HCT116 (cell line): ENCODE results near the gene SOCS1. TPM values are rescaled to one million over a fixed set of nuclear protein-coding genes. Genes with fewer than 3 reads are reported as not detected.

Experiments
- ATAC-seq: fragments of 200-7000 bp; cut with Tn5 transposase; 2 replicates; pipeline ENCODE4 v1.9.1; 2020; ENCODE audit warnings: mild to moderate bottlenecking, moderate library complexity
- BruUV-seq: library from RNA; stranded (reverse); fragments of 400-500 nt; replicated peaks from 2 replicates; lab custom pipeline; 2021; lab: Mats Ljungman, UMichigan
- CTCF ChIA-PET: fragments of 300-600 bp; sonication (Branson Sonifier 250); formaldehyde crosslinking; loops from one replicate; lab custom pipeline; 2021; ENCODE audit warnings: antibody characterized with exemption; lab: Charles Lee
- POLR2A ChIA-PET: fragments of 300-600, 350-600 bp; sonication (Branson Sonifier 250); formaldehyde crosslinking; loops from one replicate; lab custom pipeline; 2021; ENCODE audit warnings: antibody characterized with exemption; lab: Charles Lee
- RAD21 ChIA-PET, 2 experiments: fragments of 300-600 bp; sonication (Branson Sonifier 250); formaldehyde crosslinking; loops; one replicate each; lab custom pipeline; 2023; ENCODE audit warnings: low total read pairs in 2 of 2; ENCODE audit not compliant: uncharacterized antibody in 2 of 2, unreplicated experiment in 2 of 2, low non-redundant PET in 1 of 2; lab: Charles Lee
- DNase-seq: peaks from one replicate; pipeline ENCODE4 v3.0.0-alpha.2; 2010; ENCODE audit warnings: low read depth, low spot score
- H2AFZ ChIP-seq: fragments of 200-600 bp; shearing (Covaris generic), sonication (generic); 2 replicates; pipeline ENCODE4 v1.6.1; 2017; ENCODE audit warnings: low read depth, mixed run types, mixed read lengths, antibody characterized with exemption, low read length; ENCODE audit not compliant: poor library complexity, severe bottlenecking
- H3K27ac ChIP-seq: 2 replicates; pipeline ENCODE4 v1.5.1; 2012; ENCODE audit warnings: low read depth, low read length
- H3K27me3 ChIP-seq: fragments of 200-600 bp; sonication (generic); 2 replicates; pipeline ENCODE4 v1.6.1; 2016; ENCODE audit warnings: mixed run types, low read length, mixed read lengths; ENCODE audit not compliant: insufficient read depth
- H3K36me3 ChIP-seq, 2 experiments: fragments of 200-500 bp in 1 of 2; fragments of 200-600 bp in 1 of 2; sonication (Bioruptor generic) in 1 of 2; sonication (generic) in 1 of 2; 2 replicates each; pipeline versions ENCODE4 v1.5.1 to v1.6.1; 2014 to 2016; ENCODE audit warnings: low read length in 2 of 2, inconsistent platforms in 1 of 2, mixed read lengths in 1 of 2, mixed run types in 1 of 2; ENCODE audit not compliant: insufficient read depth in 2 of 2, control insufficient read depth in 1 of 2
- H3K4me1 ChIP-seq, 2 experiments: fragments of 200-600 bp in 1 of 2; sonication (generic) in 1 of 2; 2 replicates each; pipeline versions ENCODE4 v1.5.1 to v1.6.1; 2012 to 2017; ENCODE audit warnings: low read length in 2 of 2, inconsistent platforms in 1 of 2, mild to moderate bottlenecking in 1 of 2, mixed read lengths in 1 of 2, mixed run types in 1 of 2, moderate library complexity in 1 of 2; ENCODE audit not compliant: insufficient read depth in 2 of 2, control insufficient read depth in 1 of 2
- H3K4me2 ChIP-seq: fragments of 200-600 bp; sonication (generic); 2 replicates; pipeline ENCODE4 v1.6.1; 2017; ENCODE audit warnings: mixed run types, low read length, mixed read lengths
- H3K4me3 ChIP-seq, 2 experiments: fragments of 200-600 bp in 1 of 2; sonication (generic) in 1 of 2; replicated peaks in 1 of 2; 2 replicates each; pipeline ENCODE4 v1.5.1; 2011 to 2016; ENCODE audit warnings: low read length in 2 of 2, control low read depth in 1 of 2, low read depth in 1 of 2, mild to moderate bottlenecking in 1 of 2, mixed read lengths in 1 of 2, mixed run types in 1 of 2
- H3K79me2 ChIP-seq: fragments of 200-600 bp; sonication (generic); 2 replicates; pipeline ENCODE4 v1.6.1; 2017; ENCODE audit warnings: mild to moderate bottlenecking, mixed run types, low read length, moderate library complexity, mixed read lengths; ENCODE audit not compliant: insufficient read depth
- H3K9ac ChIP-seq: fragments of 200-600 bp; sonication (generic); 2 replicates; pipeline ENCODE4 v1.6.1; 2016; ENCODE audit warnings: low read length, mixed read lengths
- H3K9me2 ChIP-seq: fragments of 200-600 bp; sonication (generic), shearing (Covaris generic); 2 replicates; pipeline ENCODE4 v1.6.1; 2017; ENCODE audit warnings: mixed run types, mild to moderate bottlenecking, moderate library complexity; ENCODE audit not compliant: insufficient read depth
- H3K9me3 ChIP-seq, 2 experiments: fragments of 200-500 bp in 1 of 2; fragments of 200-600 bp in 1 of 2; sonication (Bioruptor generic) in 1 of 2; sonication (generic) in 1 of 2; 2 replicates each; pipeline ENCODE4 v1.6.1; 2014 to 2017; ENCODE audit warnings: low read length in 2 of 2, mixed read lengths in 2 of 2, inconsistent platforms in 1 of 2, low read depth in 1 of 2, mild to moderate bottlenecking in 1 of 2, mixed run types in 1 of 2, moderate library complexity in 1 of 2; ENCODE audit not compliant: control insufficient read depth in 1 of 2, insufficient read depth in 1 of 2
- H4K20me1 ChIP-seq: fragments of 200-600 bp; sonication (generic), shearing (Covaris generic); 2 replicates; pipeline ENCODE4 v1.6.1; 2017; ENCODE audit warnings: mixed run types, mild to moderate bottlenecking, moderate library complexity; ENCODE audit not compliant: insufficient read depth
- ATF3 ChIP-seq: IDR thresholded peaks from 2 replicates; pipeline ENCODE4 v1.6.1; 2012
- CEBPB ChIP-seq: IDR thresholded peaks from 2 replicates; pipeline ENCODE4 v1.6.1; 2012; ENCODE audit warnings: low read depth
- ELF1 ChIP-seq: IDR thresholded peaks from 2 replicates; pipeline ENCODE4 v1.6.1; 2012; ENCODE audit warnings: low read depth, borderline replicate concordance
- FOSL1 ChIP-seq: IDR thresholded peaks from 2 replicates; pipeline ENCODE4 v1.6.1; 2012; ENCODE audit warnings: low read depth
- MAX ChIP-seq: IDR thresholded peaks from 2 replicates; pipeline ENCODE4 v1.6.1; 2012
- POLR2A ChIP-seq: IDR thresholded peaks from 2 replicates; pipeline ENCODE4 v1.7.0; 2011; ENCODE audit warnings: borderline replicate concordance; ENCODE audit not compliant: insufficient read depth, insufficient read length; ENCODE audit errors: extremely low read depth
- RAD21 ChIP-seq: IDR thresholded peaks from 2 replicates; pipeline ENCODE4 v1.6.1; 2012; ENCODE audit warnings: low read depth, mild to moderate bottlenecking
- SIN3A ChIP-seq: IDR thresholded peaks from 2 replicates; pipeline ENCODE4 v1.6.1; 2012; ENCODE audit warnings: low read depth
- TCF7L2 ChIP-seq: IDR thresholded peaks from 2 replicates; pipeline ENCODE4 v1.7.0; 2011; ENCODE audit warnings: borderline replicate concordance, inconsistent platforms; ENCODE audit not compliant: insufficient read depth, insufficient read length; ENCODE audit errors: extremely low read depth
- intact Hi-C: fragments of 100-400 bp; cut with micrococcal nuclease; formaldehyde crosslinking; loops from 2 replicates; pipeline ENCODE4 v1.10.0; 2022
- total RNA-seq: library from RNA; stranded (reverse); gene quantifications from one replicate; pipeline ENCODE4 v1.2.1, GENCODE V29; 2021; ENCODE audit not compliant: unreplicated experiment

Gene SOCS1
- total RNA-seq, 1 experiment from 2014 or later, result 4.9 TPM

- H3K4me3 ChIP-seq, result no peak overlapping the region
- H3K9me2 ChIP-seq, result no peaks in the 10 kb centered on the region
- H3K27ac ChIP-seq, result no peak overlapping the region
- no peaks in the 10 kb centered on the region for H3K36me3 ChIP-seq
- no peaks in the 10 kb centered on the region for H3K9me3 ChIP-seq
- ChIA-PET POLR2A (no interaction called here), CTCF (no interaction called here), RAD21 (no interaction called here)
- H3K4me1 ChIP-seq, result peaks cover 0 to 15% of the 10 kb centered on the region in 2 experiments; a peak in 2 of 4 replicates
- intact Hi-C loops, result no loop called here
- no peaks in the 10 kb centered on the region for H3K79me2 ChIP-seq
- no peak for TF ChIP-seq FOSL1
- TF ChIP-seq TCF7L2, result no peak
- TF ChIP-seq CEBPB, result no peak
- no peak overlapping the region for H3K9ac ChIP-seq
- DNase-seq, result no peak
- no peaks in the 10 kb centered on the region for H4K20me1 ChIP-seq
- no peak overlapping the region for H2AFZ ChIP-seq
- no peaks in the 10 kb centered on the region for H3K27me3 ChIP-seq
- no peak for ATAC-seq
- H3K4me2 ChIP-seq, result no peak overlapping the region
- BruUV-seq, result no TSS peak
Observed at GRCh38 chr16:11236461-11237254, 19.3 kb downstream of the SOCS1 start.

- Histone ChIP-seq H3K27me3 (no peaks in the 10 kb centered on the region), H3K9me2 (no peaks in the 10 kb centered on the region), H3K79me2 (no peaks in the 10 kb centered on the region), H4K20me1 (no peaks in the 10 kb centered on the region), H3K9me3 (no peaks in the 10 kb centered on the region), H3K9ac (no peak overlapping the region), H3K4me3 (no peak overlapping the region), H3K4me2 (no peak overlapping the region), H3K4me1 (peaks cover 0 to 15% of the 10 kb centered on the region in 2 experiments; a peak in 2 of 4 replicates), H2AFZ (no peak overlapping the region), H3K27ac (no peak overlapping the region), H3K36me3 (no peaks in the 10 kb centered on the region)
- ChIA-PET RAD21 (interaction anchor here in 1 of 2 experiments (0.7 kb wide), 1 partner anchor 48 kb away, joined by 3 read pairs; no protein-coding TSS in a partner anchor), CTCF (no interaction called here), POLR2A (no interaction called here)
- intact Hi-C loops, result no loop called here
- ATAC-seq (no peak), DNase-seq (no peak)
- no TSS peak for BruUV-seq
- TF ChIP-seq POLR2A, result no peak
- TF ChIP-seq MAX, result no peak
- no peak for TF ChIP-seq ELF1
- TF ChIP-seq RAD21, result no peak
- TF ChIP-seq SIN3A, result no peak
- no peak for TF ChIP-seq ATF3
Observed at GRCh38 chr16:11235703-11235991, 20.4 kb downstream of the SOCS1 start.
